Ovary (tissue), 3 donors: ENCODE data around the gene FAM53A.

Source experiments
- EP300 ChIP-seq: sonication (generic); formaldehyde crosslinking; IDR thresholded peaks from one replicate; pipeline ENCODE4 v1.6.1; 2017; ENCODE audit warnings: antibody characterized with exemption
- POLR2A ChIP-seq: fragments of 450-650 bp; IDR thresholded peaks from one replicate; pipeline ENCODE4 v1.6.1; 2017; ENCODE audit warnings: antibody characterized with exemption, mild to moderate bottlenecking, moderate library complexity
- TF ChIP-seq, protein P1 (sequence below), 3 donors: fragments of 450-650 bp in 2 of 3; fragments of 200-600 bp in 1 of 3; IDR thresholded peaks; one replicate each; pipeline versions ENCODE4 v1.5.1 to v1.8.0; 2016 to 2022; ENCODE audit warnings: antibody characterized with exemption in 3 of 3, mild to moderate bottlenecking in 1 of 3
- donor health status: DM: no; HTN: no; CAD: no.

DNA sequence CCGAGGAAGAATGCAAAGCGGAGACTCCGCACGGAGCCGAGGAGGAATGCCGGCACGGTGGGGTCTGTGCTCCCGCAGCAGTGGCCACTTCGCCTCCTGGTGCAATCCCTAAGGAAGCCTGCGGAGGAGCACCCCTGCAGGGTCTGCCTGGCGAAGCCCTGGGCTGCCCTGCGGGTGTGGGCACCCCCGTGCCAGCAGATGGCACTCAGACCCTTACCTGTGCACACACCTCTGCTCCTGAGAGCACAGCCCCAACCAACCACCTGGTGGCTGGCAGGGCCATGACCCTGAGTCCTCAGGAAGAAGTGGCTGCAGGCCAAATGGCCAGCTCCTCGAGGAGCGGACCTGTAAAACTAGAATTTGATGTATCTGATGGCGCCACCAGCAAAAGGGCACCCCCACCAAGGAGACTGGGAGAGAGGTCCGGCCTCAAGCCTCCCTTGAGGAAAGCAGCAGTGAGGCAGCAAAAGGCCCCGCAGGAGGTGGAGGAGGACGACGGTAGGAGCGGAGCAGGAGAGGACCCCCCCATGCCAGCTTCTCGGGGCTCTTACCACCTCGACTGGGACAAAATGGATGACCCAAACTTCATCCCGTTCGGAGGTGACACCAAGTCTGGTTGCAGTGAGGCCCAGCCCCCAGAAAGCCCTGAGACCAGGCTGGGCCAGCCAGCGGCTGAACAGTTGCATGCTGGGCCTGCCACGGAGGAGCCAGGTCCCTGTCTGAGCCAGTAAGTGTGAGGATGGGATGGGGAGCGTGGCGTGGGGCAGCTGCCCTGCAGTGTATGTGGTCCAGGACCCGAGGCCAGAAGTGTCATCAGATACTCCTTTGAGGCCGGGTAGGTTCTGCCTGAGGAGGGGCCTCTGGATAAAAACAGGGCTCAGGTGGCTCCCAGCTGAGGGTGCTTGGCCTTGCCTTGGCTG, 44.2 kb upstream of the FAM53A start:
- TF ChIP-seq, protein P1, sequence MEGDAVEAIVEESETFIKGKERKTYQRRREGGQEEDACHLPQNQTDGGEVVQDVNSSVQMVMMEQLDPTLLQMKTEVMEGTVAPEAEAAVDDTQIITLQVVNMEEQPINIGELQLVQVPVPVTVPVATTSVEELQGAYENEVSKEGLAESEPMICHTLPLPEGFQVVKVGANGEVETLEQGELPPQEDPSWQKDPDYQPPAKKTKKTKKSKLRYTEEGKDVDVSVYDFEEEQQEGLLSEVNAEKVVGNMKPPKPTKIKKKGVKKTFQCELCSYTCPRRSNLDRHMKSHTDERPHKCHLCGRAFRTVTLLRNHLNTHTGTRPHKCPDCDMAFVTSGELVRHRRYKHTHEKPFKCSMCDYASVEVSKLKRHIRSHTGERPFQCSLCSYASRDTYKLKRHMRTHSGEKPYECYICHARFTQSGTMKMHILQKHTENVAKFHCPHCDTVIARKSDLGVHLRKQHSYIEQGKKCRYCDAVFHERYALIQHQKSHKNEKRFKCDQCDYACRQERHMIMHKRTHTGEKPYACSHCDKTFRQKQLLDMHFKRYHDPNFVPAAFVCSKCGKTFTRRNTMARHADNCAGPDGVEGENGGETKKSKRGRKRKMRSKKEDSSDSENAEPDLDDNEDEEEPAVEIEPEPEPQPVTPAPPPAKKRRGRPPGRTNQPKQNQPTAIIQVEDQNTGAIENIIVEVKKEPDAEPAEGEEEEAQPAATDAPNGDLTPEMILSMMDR (IDR thresholded peaks at IDR 0.05): no peak
- no peak for TF ChIP-seq POLR2A
- TF ChIP-seq EP300: no peak
